Measurements from ENCODE around the gene ZNF652.

GRCh38 chr17:49390548-49391324 lies 28.7 kb upstream of the ZNF652 start:
- no peak for TF ChIP-seq REST (IDR thresholded peaks at IDR 0.05; ENCODE audit: low read depth)
- no peak for TF ChIP-seq TAF1 (IDR thresholded peaks at IDR 0.05; ENCODE audit: low read depth)
- TF ChIP-seq CEBPB (IDR thresholded peaks at IDR 0.05) = no peak
- no peak for TF ChIP-seq RAD21 (IDR thresholded peaks at IDR 0.05; ENCODE audit: low read depth)
- no peak for TF ChIP-seq USF1 (IDR thresholded peaks at IDR 0.05)
- no peak for TF ChIP-seq TEAD4 (IDR thresholded peaks at IDR 0.05)
- TF ChIP-seq YY1 (IDR thresholded peaks at IDR 0.05; ENCODE audit: low read depth) = 0 out of 2 replicates have a peak, but pooled peaks have one; percentile 23
- TF ChIP-seq TCF12 (IDR thresholded peaks at IDR 0.05; ENCODE audit: low read depth) = no peak
- no peak for TF ChIP-seq EP300 (IDR thresholded peaks at IDR 0.05; ENCODE audit: borderline replicate concordance)
- TF ChIP-seq NFIC (IDR thresholded peaks at IDR 0.05) = no peak
- peak; percentile 80 for TF ChIP-seq FOXM1 (IDR thresholded peaks at IDR 0.05; ENCODE audit: borderline replicate concordance, low read depth)
